Pancreas (tissue), 10 donors: ENCODE results near the gene HOXD10. TPM values are rescaled to one million over a fixed set of nuclear protein-coding genes. Genes with fewer than 3 reads are reported as not detected.

Experiments
- ATAC-seq, 4 donors: fragments of 200-7000 bp; cut with Tn5 transposase; one replicate each; pipeline versions ENCODE4 v1.8.0 to v1.9.1; 2020; ENCODE audit warnings: mild to moderate bottlenecking in 4 of 4, moderate library complexity in 4 of 4
- DNase-seq, 6 donors: peaks; one replicate each; pipeline ENCODE4 v3.0.0-alpha.2; 2020
- FAIRE-seq: peaks from 2 replicates; lab custom pipeline; 2012; peaks lifted over from hg19 to GRCh38; lab: Jason Lieb, UNC
- H3K27ac ChIP-seq, 4 donors: fragments of 200-600 bp; sonication (generic); 1 replicate in 3 of 4; 2 replicates in 1 of 4; pipeline versions ENCODE4 v1.5.0 to v1.8.0; 2020
- H3K27me3 ChIP-seq, 4 donors: fragments of 200-600 bp; one replicate each; pipeline ENCODE4 v1.8.0; 2021
- H3K36me3 ChIP-seq, 3 donors: fragments of 200-600 bp; sonication (generic) in 1 of 3; one replicate each; pipeline versions ENCODE4 v1.5.0 to v1.8.0; 2020 to 2021
- H3K4me1 ChIP-seq, 3 donors: fragments of 200-600 bp; one replicate each; pipeline ENCODE4 v1.8.0; 2021
- H3K4me3 ChIP-seq, 4 donors: fragments of 200-600 bp; sonication (generic) in 2 of 4; one replicate each; pipeline versions ENCODE4 v1.5.0 to v1.8.0; 2020 to 2021
- H3K9me3 ChIP-seq, 4 donors: fragments of 200-600 bp; one replicate each; pipeline ENCODE4 v1.8.0; 2021
- CTCF ChIP-seq, 4 donors: fragments of 200-600 bp; sonication (generic) in 3 of 4; IDR thresholded peaks; one replicate each; pipeline versions ENCODE4 v1.5.0 to v1.8.0; 2021; ENCODE audit warnings: antibody characterized with exemption in 4 of 4
- WGBS, 2 donors: extraction: QIAGEN DNeasy Blood & Tissue Kit; methylation state at CpG; one replicate each; pipeline ENCODE4 v1.1.7; 2013; 5-methylcytosine and 5-hydroxymethylcytosine counted together
- intact Hi-C, 3 donors: fragments of 100-400 bp; cut with DNase I; formaldehyde crosslinking; loops; one replicate each; pipeline versions ENCODE4 v1.11.1 to v1.14.2; 2022
- polyA plus RNA-seq, 2 donors: library from polyadenylated mRNA; stranded (reverse); fragments of 200-250 nt; gene quantifications; one replicate each; pipeline ENCODE4 v1.2.3, GENCODE V29; 2013
- total RNA-seq, 6 donors: library from RNA; stranded (reverse); fragmentation: NEBNext Ultra II Directional in 4 of 6; extraction: Animal tissue kit (Norgen Biotek cat#: 25700) in 4 of 6; gene quantifications; one replicate each; pipeline versions ENCODE4 v1.2.1 to v1.2.4, GENCODE V29; 2021 to 2023
- donor health status: healthy with polysubstance abuse.
- donor health status: DM: no; HTN: no; CAD: no; lungs with moderate emphysema.
- donor health status: DM: no; HTN: no; CAD: no.
- donor health status: control.
- donor health status: control.
- donor health status: Bipolar disorder and iron deficiency.
- donor health status: DM: yes; HTN: yes; CAD: no.
- donor health status: DM: no; HTN: no; CAD: no.
- donor health status: DM: no; HTN: no; CAD: no.
- donor health status: DM: yes; HTN: yes; CAD: no.

The HOXD10 gene
- total and polyA plus RNA-seq, 8 donors, result not detected

DNA sequence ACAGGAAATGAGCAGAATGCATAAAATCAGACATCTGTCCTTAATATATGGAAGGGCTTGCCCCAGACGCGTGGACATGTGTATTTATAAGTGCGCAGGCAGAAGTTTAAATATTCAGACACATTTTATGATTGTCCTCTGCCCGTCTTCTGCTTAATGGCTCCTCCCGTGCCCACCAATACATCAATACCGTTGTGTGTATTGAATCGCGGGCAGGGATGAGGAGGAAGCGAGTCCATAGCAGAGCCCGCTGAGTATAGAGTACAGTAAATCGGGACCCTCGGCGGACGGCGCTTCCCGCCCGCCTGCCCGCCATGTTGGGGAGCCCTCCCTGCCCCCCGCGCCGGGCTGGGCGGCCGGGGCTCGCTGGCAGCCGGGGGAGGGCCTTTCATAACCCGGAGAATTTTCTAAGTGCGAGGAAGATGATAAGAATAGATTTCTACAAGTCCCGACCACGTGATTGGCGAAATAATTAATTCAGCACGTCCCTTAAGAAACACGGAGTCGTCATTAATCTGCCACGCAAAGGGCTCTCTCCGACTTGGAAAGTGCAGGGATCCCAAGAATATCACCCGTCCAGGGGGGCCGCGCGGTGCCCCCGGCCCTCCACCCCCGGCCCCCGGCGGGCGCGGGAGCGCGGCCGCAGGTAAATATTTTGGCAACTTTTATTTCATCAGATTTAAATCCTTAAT, 40.4 kb downstream of the HOXD10 start, which contains the start of gene HOXD3:
TSS of gene HOXD3 (plus strand) at position 501 of the 692 bp plus-strand sequence. CDS start 11,808 bp downstream, outside the sequence.
- peaks cover 0 to 64% (median 15%) of the 10 kb centered on the region in 4 donors for H3K27me3 ChIP-seq
- whole genome bisulfite sequencing, 2 donors, result 5 to 6% methylated on average over 48 of the region's 48 CpGs
- peaks cover 0 to 8% (median 0%) of the 10 kb centered on the region in 3 donors for H3K4me1 ChIP-seq
- no peaks in the 10 kb centered on the region for H3K9me3 ChIP-seq
- DNase-seq (no peak), ATAC-seq (no peak), FAIRE-seq (no peak)
- no peak within 1 kb of the TSS for H3K27ac ChIP-seq
- peak within 1 kb of the TSS in 1 of 4 donors; percentile 28 for H3K4me3 ChIP-seq
- intact Hi-C loops, result loop anchor here in 1 of 3 donors (10.0 kb wide), 1 partner anchor 408 kb away; no protein-coding TSS in a partner anchor
- TF ChIP-seq CTCF (IDR thresholded peaks at IDR 0.05), result no peak
- no peaks in the 10 kb centered on the region for H3K36me3 ChIP-seq

DNA sequence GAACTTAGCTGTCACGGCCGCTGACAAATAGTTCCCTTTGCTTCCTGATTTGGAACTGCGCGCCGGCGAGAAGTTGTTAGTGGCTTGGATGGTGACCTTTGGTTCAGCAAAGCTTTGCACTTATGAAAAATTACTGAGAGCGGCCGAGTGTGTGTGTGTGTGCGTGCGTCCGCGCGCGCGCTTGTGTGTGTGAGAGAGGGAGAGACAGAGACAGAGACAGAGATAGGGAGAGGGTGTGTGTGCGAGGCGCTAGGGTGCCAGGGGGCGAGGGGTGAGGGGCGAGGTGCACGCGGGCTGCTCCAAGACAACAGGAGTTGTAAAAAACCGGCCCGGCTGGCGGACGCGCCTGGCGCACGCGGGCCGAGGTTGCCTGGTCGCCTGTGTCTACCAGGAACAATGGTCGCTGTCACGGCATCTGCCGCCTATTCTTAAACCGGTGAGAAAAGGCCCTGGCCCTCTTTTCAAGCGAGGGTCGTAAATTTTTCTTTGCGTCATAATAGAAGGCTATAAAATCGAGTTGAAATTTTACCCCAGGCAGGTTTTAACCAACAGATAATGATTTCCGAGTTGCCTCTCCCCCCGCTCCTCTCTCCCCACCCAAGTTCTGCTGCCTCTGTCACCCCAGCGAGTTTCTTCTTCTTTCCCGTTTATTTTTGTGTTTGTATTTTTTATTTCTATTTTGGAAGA, 41.1 kb downstream of the HOXD10 start:
- 9 to 10% methylated on average over 43 of the region's 43 CpGs for WGBS, 2 donors
- intact Hi-C loops, result loop anchor here in 1 of 3 donors (10.0 kb wide), 1 partner anchor 407 kb away; no protein-coding TSS in a partner anchor
- no peak for FAIRE-seq
- DNase-seq, result no peak
- peaks cover 0 to 68% (median 14%) of the 10 kb centered on the region in 4 donors for H3K27me3 ChIP-seq
- no peak overlapping the region for H3K27ac ChIP-seq
- peak overlapping the region in 1 of 4 donors; percentile 28 for H3K4me3 ChIP-seq
- no peaks in the 10 kb centered on the region for H3K9me3 ChIP-seq
- H3K36me3 ChIP-seq, result no peaks in the 10 kb centered on the region
- no peak for ATAC-seq
- TF ChIP-seq CTCF (IDR thresholded peaks at IDR 0.05), result no peak
- peaks cover 0 to 8% (median 0%) of the 10 kb centered on the region in 3 donors for H3K4me1 ChIP-seq

DNA sequence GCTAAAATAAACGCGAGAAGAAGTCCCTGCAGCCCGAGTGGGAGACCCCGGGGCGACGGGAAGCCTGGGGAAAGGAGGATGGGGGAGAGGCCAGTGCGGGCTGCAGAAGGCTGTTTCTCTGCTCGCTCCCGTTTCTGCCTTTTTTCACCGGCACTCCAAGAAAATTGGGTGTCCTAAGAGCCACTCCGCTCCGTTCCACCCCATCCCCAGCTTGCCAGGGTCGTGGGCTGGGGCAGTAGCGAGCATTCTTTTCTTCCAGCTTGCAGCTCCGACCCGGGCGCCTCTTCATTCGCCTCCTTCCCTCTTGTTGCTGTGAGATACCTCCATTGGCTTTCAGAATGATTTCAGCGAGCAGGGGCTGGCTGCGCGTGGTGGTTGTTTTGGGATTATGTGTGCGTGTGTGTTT, 41.6 kb downstream of the HOXD10 start:
- Histone ChIP-seq H3K4me1 (peaks cover 0 to 8% (median 0%) of the 10 kb centered on the region in 3 donors), H3K27ac (no peak overlapping the region), H3K4me3 (no peak overlapping the region), H3K27me3 (peaks cover 0 to 66% (median 13%) of the 10 kb centered on the region in 4 donors), H3K9me3 (no peaks in the 10 kb centered on the region), H3K36me3 (no peaks in the 10 kb centered on the region)
- ATAC-seq, result no peak
- no peak for TF ChIP-seq CTCF (IDR thresholded peaks at IDR 0.05)
- FAIRE-seq, result no peak
- intact Hi-C loops, result loop anchor here in 1 of 3 donors (10.0 kb wide), 1 partner anchor 407 kb away; no protein-coding TSS in a partner anchor
- 7 to 10% methylated on average over 22 of the region's 22 CpGs for WGBS, 2 donors
- DNase-seq, result no peak

- peak in 1 of 6 donors; percentile 9 for DNase-seq
- 11 to 12% methylated on average over 35 to 39 of the region's 39 CpGs for WGBS, 2 donors
- no peak overlapping the region for H3K4me3 ChIP-seq
- no peak for TF ChIP-seq CTCF (IDR thresholded peaks at IDR 0.05)
- H3K27ac ChIP-seq, result no peak overlapping the region
- FAIRE-seq, result no peak
- H3K27me3 ChIP-seq, result peaks cover 0 to 64% (median 12%) of the 10 kb centered on the region in 4 donors
- no peaks in the 10 kb centered on the region for H3K9me3 ChIP-seq
- intact Hi-C loops, result loop anchor here in 1 of 3 donors (10.0 kb wide), 1 partner anchor 406 kb away; no protein-coding TSS in a partner anchor
- ATAC-seq, result no peak
- H3K36me3 ChIP-seq, result no peaks in the 10 kb centered on the region
- H3K4me1 ChIP-seq, result peaks cover 0 to 8% (median 0%) of the 10 kb centered on the region in 3 donors
These were observed 42.5 kb downstream of the HOXD10 start for GRCh38 chr2:176158855-176159662.
